ENCODE measurements around the gene ETNK1.

GRCh38 chr12:22668441-22668840 lies 43.5 kb downstream of the ETNK1 start:
- TF ChIP-seq CTCF (IDR thresholded peaks at IDR 0.05) (no peak), POLR2A (IDR thresholded peaks at IDR 0.05) (no peak)

All from gastroesophageal sphincter (tissue), 3 donors.